GM23338 (cell line): Measurements from ENCODE around the gene TNS3. TPM values are rescaled to one million over a fixed set of nuclear protein-coding genes. Genes with fewer than 3 reads are reported as not detected.

Experiments used
- ATAC-seq: fragments of 200-7000 bp; cut with Tn5 transposase; 3 replicates; pipeline ENCODE4 v1.9.1; 2020
- DNase-seq: peaks from one replicate; pipeline ENCODE4 v3.0.0-alpha.2; 2015; ENCODE audit warnings: low spot score
- H2AFZ ChIP-seq: fragments of 200-600 bp; sonication (generic); 2 replicates; pipeline ENCODE4 v1.8.0; 2016; ENCODE audit warnings: antibody characterized with exemption, mild to moderate bottlenecking, moderate library complexity
- H3F3A ChIP-seq: fragments of 200-600 bp; sonication (generic); replicated peaks from 2 replicates; pipeline ENCODE4 v1.8.0; 2017; ENCODE audit warnings: antibody characterized with exemption, mixed run types, low read depth
- H3K27ac ChIP-seq: fragments of 200-600 bp; sonication (generic); 2 replicates; pipeline ENCODE4 v1.6.1; 2016; ENCODE audit warnings: low read depth
- H3K27me3 ChIP-seq: fragments of 200-600 bp; sonication (generic); 2 replicates; pipeline ENCODE4 v1.8.0; 2016; ENCODE audit warnings: mild to moderate bottlenecking, mixed run types, moderate library complexity; ENCODE audit not compliant: insufficient read depth
- H3K36me3 ChIP-seq: fragments of 200-600 bp; sonication (generic); 2 replicates; pipeline ENCODE4 v1.8.0; 2016; ENCODE audit warnings: mild to moderate bottlenecking; ENCODE audit not compliant: insufficient read depth
- H3K4me1 ChIP-seq: fragments of 200-600 bp; sonication (generic); 2 replicates; pipeline ENCODE4 v1.8.0; 2016; ENCODE audit warnings: mild to moderate bottlenecking, moderate library complexity; ENCODE audit not compliant: insufficient read depth
- H3K4me2 ChIP-seq: fragments of 200-600 bp; sonication (generic); 2 replicates; pipeline ENCODE4 v1.7.1; 2017; ENCODE audit warnings: mixed run types
- H3K4me3 ChIP-seq: fragments of 200-600 bp; sonication (generic); 2 replicates; pipeline ENCODE4 v1.6.1; 2016; ENCODE audit warnings: mixed run types
- H3K79me2 ChIP-seq: fragments of 200-600 bp; sonication (generic); replicated peaks from 2 replicates; pipeline ENCODE4 v1.8.0; 2017; ENCODE audit warnings: mild to moderate bottlenecking; ENCODE audit not compliant: insufficient read depth
- H3K9me2 ChIP-seq: fragments of 200-600 bp; sonication (generic); 2 replicates; pipeline ENCODE4 v1.8.0; 2017; ENCODE audit not compliant: insufficient read depth
- H4K20me1 ChIP-seq: fragments of 200-600 bp; sonication (generic); replicated peaks from 2 replicates; pipeline ENCODE4 v1.8.0; 2017; ENCODE audit warnings: mild to moderate bottlenecking; ENCODE audit not compliant: insufficient read depth
- H3K27ac Mint-ChIP-seq: 2 replicates; pipeline ENCODE4 v1.8.0; 2020; ENCODE audit warnings: inconsistent platforms, mild to moderate bottlenecking, moderate library complexity, mixed read lengths
- H3K27me3 Mint-ChIP-seq: 3 replicates; pipeline ENCODE4 v1.8.0; 2022; ENCODE audit warnings: low read depth, mild to moderate bottlenecking, moderate library complexity, mixed read lengths, inconsistent platforms; ENCODE audit not compliant: insufficient read depth, poor library complexity
- H3K36me3 Mint-ChIP-seq: 3 replicates; pipeline ENCODE4 v1.8.0; 2021; ENCODE audit warnings: low read depth, mild to moderate bottlenecking, inconsistent platforms, moderate library complexity, mixed read lengths
- H3K4me1 Mint-ChIP-seq: 3 replicates; pipeline ENCODE4 v1.8.0; 2020; ENCODE audit warnings: mild to moderate bottlenecking, inconsistent platforms, mixed read lengths
- H3K4me3 Mint-ChIP-seq: 3 replicates; pipeline ENCODE4 v1.8.0; 2021; ENCODE audit warnings: moderate library complexity, mild to moderate bottlenecking, inconsistent platforms, mixed read lengths
- H3K9me3 Mint-ChIP-seq: 3 replicates; pipeline ENCODE4 v1.8.0; 2020; ENCODE audit warnings: moderate library complexity, mild to moderate bottlenecking, inconsistent platforms, mixed read lengths
- EZH2phosphoT487 ChIP-seq: fragments of 200-600 bp; sonication (generic); IDR thresholded peaks from one replicate; pipeline ENCODE4 v1.8.1; 2018; ENCODE audit warnings: antibody characterized with exemption; ENCODE audit not compliant: unreplicated experiment
- JUNB ChIP-seq: IDR thresholded peaks from one replicate; pipeline ENCODE4 v1.6.1; 2016; ENCODE audit warnings: antibody characterized with exemption; ENCODE audit not compliant: unreplicated experiment
- REST ChIP-seq: IDR thresholded peaks from one replicate; pipeline ENCODE4 v1.6.1; 2018; ENCODE audit warnings: antibody characterized with exemption; ENCODE audit not compliant: unreplicated experiment
- ZNF331 ChIP-seq: fragments of 250-450 bp; sonication (Bioruptor Pico); IDR thresholded peaks from 2 replicates; pipeline ENCODE4 v1.5.0; 2020; ENCODE audit warnings: low read depth, mild to moderate bottlenecking, moderate library complexity
- long read RNA-seq: library from polyadenylated mRNA; unstranded; transcript quantifications from one replicate; pipeline ENCODE4 v2.0.0, GENCODE V29; 2020; ENCODE audit not compliant: unreplicated experiment
- polyA plus RNA-seq: library from polyadenylated mRNA; unstranded; fragments of >200 nt; fragmentation: Nextera tagmentation; extraction: Ambion mirVana; gene quantifications from 2 replicates; pipeline ENCODE4 v1.2.1, GENCODE V29; 2016
- total RNA-seq: library from RNA; depleted of rRNA; stranded (reverse); fragments of >200 nt; shearing (Covaris generic); gene quantifications from 2 replicates; pipeline ENCODE4 v1.2.3, GENCODE V29; 2014; rRNA removed
- TF ChIP-seq, protein P1 (sequence below), 2 experiments: fragments of 200-600 bp in 1 of 2; sonication (generic) in 1 of 2; conservative IDR thresholded peaks; 2 replicates each; pipeline versions ENCODE4 v1.5.1 to v1.6.1; 2016 to 2017; ENCODE audit warnings: antibody characterized with exemption in 2 of 2, low read depth in 2 of 2, mild to moderate bottlenecking in 2 of 2, moderate library complexity in 1 of 2

The TNS3 gene
- total RNA-seq (20.6 and 28.7 TPM in 2 replicates), polyA plus RNA-seq (6.2 TPM in 2 replicates)
- long read RNA-seq, partial matches to known transcripts, result 0 of 1 reads
- long read RNA-seq, other reads (novel, unspliced or antisense), result 1 of 1 reads

GRCh38 chr7:47581804-47582763, at the start of gene TNS3:
Gene TNS3, minus strand, starts transcription at chr7:47582111. Its CDS starts 142,475 bp downstream, at chr7:47439636.
- TF ChIP-seq JUNB, result no peak
- TF ChIP-seq, protein P1, sequence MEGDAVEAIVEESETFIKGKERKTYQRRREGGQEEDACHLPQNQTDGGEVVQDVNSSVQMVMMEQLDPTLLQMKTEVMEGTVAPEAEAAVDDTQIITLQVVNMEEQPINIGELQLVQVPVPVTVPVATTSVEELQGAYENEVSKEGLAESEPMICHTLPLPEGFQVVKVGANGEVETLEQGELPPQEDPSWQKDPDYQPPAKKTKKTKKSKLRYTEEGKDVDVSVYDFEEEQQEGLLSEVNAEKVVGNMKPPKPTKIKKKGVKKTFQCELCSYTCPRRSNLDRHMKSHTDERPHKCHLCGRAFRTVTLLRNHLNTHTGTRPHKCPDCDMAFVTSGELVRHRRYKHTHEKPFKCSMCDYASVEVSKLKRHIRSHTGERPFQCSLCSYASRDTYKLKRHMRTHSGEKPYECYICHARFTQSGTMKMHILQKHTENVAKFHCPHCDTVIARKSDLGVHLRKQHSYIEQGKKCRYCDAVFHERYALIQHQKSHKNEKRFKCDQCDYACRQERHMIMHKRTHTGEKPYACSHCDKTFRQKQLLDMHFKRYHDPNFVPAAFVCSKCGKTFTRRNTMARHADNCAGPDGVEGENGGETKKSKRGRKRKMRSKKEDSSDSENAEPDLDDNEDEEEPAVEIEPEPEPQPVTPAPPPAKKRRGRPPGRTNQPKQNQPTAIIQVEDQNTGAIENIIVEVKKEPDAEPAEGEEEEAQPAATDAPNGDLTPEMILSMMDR (conservative IDR thresholded peaks at IDR 0.05; ENCODE audit: low read depth in 2 of 2), result peak in 1 of 2 experiments; percentile 15; a peak in 1 of 4 replicates
- no peak for TF ChIP-seq REST
- peaks cover 31% of the 10 kb centered on the region for H3K79me2 ChIP-seq
- Mint-ChIP-seq H3K9me3 (peaks cover 10% of the 10 kb centered on the region), H3K36me3 (peaks cover 9% of the 10 kb centered on the region), H3K27ac (no peak within 1 kb of the TSS; the same call in 1 of the 2 replicates), H3K4me1 (peaks cover 43% of the 10 kb centered on the region), H3K4me3 (peak within 1 kb of the TSS; percentile 88), H3K27me3 (peaks cover 29% of the 10 kb centered on the region)
- no peaks in the 10 kb centered on the region for H4K20me1 ChIP-seq
- H3K27me3 ChIP-seq, result peaks cover 20% of the 10 kb centered on the region
- peaks cover 39% of the 10 kb centered on the region for H3K4me1 ChIP-seq
- peaks cover 4% of the 10 kb centered on the region; the same call in 1 of the 2 replicates for H3F3A ChIP-seq
- peak within 1 kb of the TSS; percentile 92 for H2AFZ ChIP-seq
- H3K36me3 ChIP-seq, result no peaks in the 10 kb centered on the region
- peak within 1 kb of the TSS; percentile 78 for H3K4me3 ChIP-seq
- DNase-seq, result peak; percentile 78
- H3K27ac ChIP-seq, result no peak within 1 kb of the TSS
- ATAC-seq, result peak; percentile 72
- peak within 1 kb of the TSS; percentile 89 for H3K4me2 ChIP-seq
- no peaks in the 10 kb centered on the region for H3K9me2 ChIP-seq

DNA sequence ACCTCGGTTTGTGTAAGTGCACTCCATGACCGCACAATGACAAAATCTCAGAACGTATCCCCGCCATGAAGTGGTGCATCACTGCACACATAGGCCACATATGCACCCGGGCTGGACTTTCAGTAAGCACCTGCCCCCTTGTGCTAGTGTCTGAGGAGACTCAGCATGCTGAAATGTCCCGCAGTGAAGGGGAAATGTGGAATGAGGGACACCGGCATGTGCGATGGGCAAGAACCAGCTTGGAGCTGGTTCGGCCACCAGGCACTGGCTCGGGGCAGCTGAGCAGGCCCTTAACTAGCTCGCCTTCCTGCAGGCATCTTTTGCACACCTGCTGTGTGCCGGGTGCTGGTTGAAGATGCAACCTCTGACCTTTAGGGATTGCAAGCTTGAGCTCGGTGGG, 49.8 kb upstream of the TNS3 start:
- H3K4me3 ChIP-seq, result no peak overlapping the region
- H3K27me3 Mint-ChIP-seq, result peaks cover 16% of the 10 kb centered on the region
- no peak overlapping the region for H3K4me2 ChIP-seq
- no peak overlapping the region for H3K27ac Mint-ChIP-seq
- TF ChIP-seq EZH2phosphoT487 (no peak), ZNF331 (CRISPR knock-in tag) (no peak)
- no peak overlapping the region for H2AFZ ChIP-seq
- H4K20me1 ChIP-seq, result no peaks in the 10 kb centered on the region
- H3K27me3 ChIP-seq, result no peaks in the 10 kb centered on the region
- H3K9me2 ChIP-seq, result 0 out of 2 replicates have a peak, but pooled peaks cover 4% of the 10 kb centered on the region
- peaks cover 32% of the 10 kb centered on the region for H3K4me1 Mint-ChIP-seq
- no peaks in the 10 kb centered on the region for H3K79me2 ChIP-seq
- no peak for DNase-seq
- no peak for ATAC-seq
- H3K36me3 ChIP-seq, result no peaks in the 10 kb centered on the region
- H3F3A ChIP-seq, result no peaks in the 10 kb centered on the region
- H3K27ac ChIP-seq, result no peak overlapping the region
- H3K4me1 ChIP-seq, result peaks cover 25% of the 10 kb centered on the region
- H3K9me3 Mint-ChIP-seq, result 0 out of 3 replicates have a peak, but pooled peaks cover 3% of the 10 kb centered on the region
- no peak overlapping the region for H3K4me3 Mint-ChIP-seq
- H3K36me3 Mint-ChIP-seq, result 0 out of 3 replicates have a peak, but pooled peaks cover 3% of the 10 kb centered on the region
